ENCODE data around the gene NFILZ.

Gene NFILZ

DNA sequence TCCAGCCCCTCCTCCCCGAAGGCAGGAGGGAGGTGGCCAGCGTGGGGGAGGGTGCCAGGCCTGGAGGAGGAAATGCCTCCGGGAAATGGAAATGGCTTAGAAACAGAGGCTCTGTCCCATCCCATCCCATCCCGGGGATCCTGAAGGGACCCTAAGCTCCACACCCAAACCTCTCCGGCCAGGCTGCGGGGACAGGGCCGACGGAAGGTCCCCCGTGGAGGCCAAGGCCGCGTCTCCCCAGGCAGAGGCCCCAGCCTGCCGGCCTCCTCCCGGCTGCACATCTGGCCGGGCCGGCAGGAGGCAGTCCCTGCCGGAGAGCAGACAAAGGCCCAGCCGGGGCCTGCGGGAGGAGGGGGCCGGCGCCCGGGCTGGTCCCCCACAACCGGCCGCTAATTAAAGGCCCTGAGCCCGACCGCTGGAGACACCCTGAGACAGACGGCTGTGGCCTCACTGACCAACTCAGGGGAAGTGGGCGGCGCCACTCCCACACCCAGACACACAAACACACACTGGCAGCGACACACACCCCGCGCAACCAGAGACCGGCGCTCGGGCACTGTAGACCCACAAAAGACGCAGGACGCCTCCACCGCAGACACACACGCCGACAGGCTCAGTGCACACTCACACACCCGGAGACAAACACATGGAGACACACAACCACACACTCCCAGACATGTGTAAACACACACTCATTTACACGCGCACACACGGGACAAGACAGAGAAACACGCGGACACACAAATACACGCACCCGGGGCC is 21.0 kb upstream of the NFILZ start:
- H4K20me1 ChIP-seq (ENCODE audit: insufficient read depth, low read length, poor library complexity, severe bottlenecking): no peaks in the 10 kb centered on the region
- no peaks in the 10 kb centered on the region for H3K27me3 ChIP-seq (ENCODE audit: insufficient read depth, low read length, poor library complexity, severe bottlenecking)
- peaks cover 40% of the 10 kb centered on the region for H3K79me2 ChIP-seq (ENCODE audit: insufficient read depth, low read length)
- peak overlapping the region; percentile 85 for H3K9ac ChIP-seq (ENCODE audit: low read depth, low read length, poor library complexity, severe bottlenecking)
- no peak overlapping the region; the same call in 1 of the 2 replicates for H2AFZ ChIP-seq (ENCODE audit: low read length)
- H3K9me2 ChIP-seq (replicated peaks; ENCODE audit: low read depth, low read length): no peaks in the 10 kb centered on the region
- no peaks in the 10 kb centered on the region for H3F3A ChIP-seq (ENCODE audit: low read depth)
- H3K4me3 ChIP-seq (ENCODE audit: low read length, poor library complexity, severe bottlenecking): peak overlapping the region; percentile 84
- H3K9me3 ChIP-seq (ENCODE audit: insufficient read depth, low read depth, low read length): no peaks in the 10 kb centered on the region
- H3K4me2 ChIP-seq (ENCODE audit: low read depth, low read length, poor library complexity, severe bottlenecking): peak overlapping the region; percentile 84
- H3K4me1 ChIP-seq (ENCODE audit: insufficient read depth, low read length, poor library complexity, severe bottlenecking): peaks cover 28% of the 10 kb centered on the region
- no peak for TF ChIP-seq EZH2phosphoT487 (IDR thresholded peaks at IDR 0.05; ENCODE audit: borderline replicate concordance)
- TF ChIP-seq, protein P1, sequence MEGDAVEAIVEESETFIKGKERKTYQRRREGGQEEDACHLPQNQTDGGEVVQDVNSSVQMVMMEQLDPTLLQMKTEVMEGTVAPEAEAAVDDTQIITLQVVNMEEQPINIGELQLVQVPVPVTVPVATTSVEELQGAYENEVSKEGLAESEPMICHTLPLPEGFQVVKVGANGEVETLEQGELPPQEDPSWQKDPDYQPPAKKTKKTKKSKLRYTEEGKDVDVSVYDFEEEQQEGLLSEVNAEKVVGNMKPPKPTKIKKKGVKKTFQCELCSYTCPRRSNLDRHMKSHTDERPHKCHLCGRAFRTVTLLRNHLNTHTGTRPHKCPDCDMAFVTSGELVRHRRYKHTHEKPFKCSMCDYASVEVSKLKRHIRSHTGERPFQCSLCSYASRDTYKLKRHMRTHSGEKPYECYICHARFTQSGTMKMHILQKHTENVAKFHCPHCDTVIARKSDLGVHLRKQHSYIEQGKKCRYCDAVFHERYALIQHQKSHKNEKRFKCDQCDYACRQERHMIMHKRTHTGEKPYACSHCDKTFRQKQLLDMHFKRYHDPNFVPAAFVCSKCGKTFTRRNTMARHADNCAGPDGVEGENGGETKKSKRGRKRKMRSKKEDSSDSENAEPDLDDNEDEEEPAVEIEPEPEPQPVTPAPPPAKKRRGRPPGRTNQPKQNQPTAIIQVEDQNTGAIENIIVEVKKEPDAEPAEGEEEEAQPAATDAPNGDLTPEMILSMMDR (conservative IDR thresholded peaks at IDR 0.05; ENCODE audit: low read length): no peak
- H3K36me3 ChIP-seq (ENCODE audit: insufficient read depth, low read length): no peaks in the 10 kb centered on the region

DNA sequence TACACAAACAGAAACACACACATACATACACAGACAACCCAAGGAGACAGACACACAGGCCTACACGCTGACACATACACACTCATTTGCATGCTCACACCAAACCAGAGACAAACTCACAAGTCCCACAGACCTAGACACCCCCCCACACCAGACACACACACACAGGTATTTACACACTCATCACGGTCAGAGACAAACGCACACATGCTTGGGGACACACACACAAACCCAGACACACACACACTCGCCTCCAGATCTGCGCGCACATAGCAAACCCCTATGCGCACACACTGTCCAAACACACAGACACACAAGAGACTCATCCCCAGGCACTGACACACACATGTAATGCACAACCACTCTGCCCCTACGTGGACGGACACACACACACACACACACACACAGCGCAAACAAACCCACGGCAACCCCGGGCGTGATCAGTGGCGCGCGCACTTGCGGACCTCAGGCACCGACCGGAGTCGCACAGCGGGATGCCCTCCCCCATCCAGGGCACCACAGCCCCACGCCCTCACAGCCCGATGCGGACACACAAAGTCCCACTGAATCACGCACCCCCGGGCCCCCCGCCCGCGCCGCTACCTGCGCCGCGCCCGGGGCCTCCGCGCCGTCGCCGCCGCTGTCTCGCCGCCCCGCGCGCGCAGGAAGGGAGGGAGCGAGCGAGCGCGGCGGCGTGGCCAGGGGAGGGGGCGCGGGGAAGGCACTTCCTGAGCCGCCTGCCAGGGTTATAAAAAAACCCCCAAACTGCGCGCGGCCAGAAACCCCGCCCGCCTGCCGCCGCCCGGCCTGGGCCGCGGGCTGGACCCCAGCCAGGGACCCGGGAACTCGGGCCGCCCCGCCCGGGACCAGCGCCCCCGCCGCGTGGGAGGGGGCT is 20.1 kb upstream of the NFILZ start, which contains the start of gene ADAMTS10:
ADAMTS10 (minus strand) TSS at position 675 of the 895 bp plus-strand sequence. CDS start 5,005 bp downstream, outside the sequence.
- H3F3A ChIP-seq (ENCODE audit: low read depth): 0 out of 2 replicates have a peak, but pooled peaks cover 2% of the 10 kb centered on the region
- no peak for TF ChIP-seq EZH2phosphoT487 (IDR thresholded peaks at IDR 0.05; ENCODE audit: borderline replicate concordance)
- TF ChIP-seq, protein P1 (conservative IDR thresholded peaks at IDR 0.05; ENCODE audit: low read length): no peak
- H3K9me3 ChIP-seq (ENCODE audit: insufficient read depth, low read depth, low read length): no peaks in the 10 kb centered on the region
- H2AFZ ChIP-seq (ENCODE audit: low read length): peak within 1 kb of the TSS; percentile 91
- peak within 1 kb of the TSS; percentile 84 for H3K4me2 ChIP-seq (ENCODE audit: low read depth, low read length, poor library complexity, severe bottlenecking)
- no peaks in the 10 kb centered on the region for H3K36me3 ChIP-seq (ENCODE audit: insufficient read depth, low read length)
- no peaks in the 10 kb centered on the region for H4K20me1 ChIP-seq (ENCODE audit: insufficient read depth, low read length, poor library complexity, severe bottlenecking)
- H3K9me2 ChIP-seq (replicated peaks; ENCODE audit: low read depth, low read length): no peaks in the 10 kb centered on the region
- H3K9ac ChIP-seq (ENCODE audit: low read depth, low read length, poor library complexity, severe bottlenecking): peak within 1 kb of the TSS; percentile 85
- H3K4me3 ChIP-seq (ENCODE audit: low read length, poor library complexity, severe bottlenecking): peak within 1 kb of the TSS; percentile 84
- H3K79me2 ChIP-seq (ENCODE audit: insufficient read depth, low read length): peaks cover 39% of the 10 kb centered on the region
- no peaks in the 10 kb centered on the region for H3K27me3 ChIP-seq (ENCODE audit: insufficient read depth, low read length, poor library complexity, severe bottlenecking)
- peaks cover 28% of the 10 kb centered on the region for H3K4me1 ChIP-seq (ENCODE audit: insufficient read depth, low read length, poor library complexity, severe bottlenecking)

DNA sequence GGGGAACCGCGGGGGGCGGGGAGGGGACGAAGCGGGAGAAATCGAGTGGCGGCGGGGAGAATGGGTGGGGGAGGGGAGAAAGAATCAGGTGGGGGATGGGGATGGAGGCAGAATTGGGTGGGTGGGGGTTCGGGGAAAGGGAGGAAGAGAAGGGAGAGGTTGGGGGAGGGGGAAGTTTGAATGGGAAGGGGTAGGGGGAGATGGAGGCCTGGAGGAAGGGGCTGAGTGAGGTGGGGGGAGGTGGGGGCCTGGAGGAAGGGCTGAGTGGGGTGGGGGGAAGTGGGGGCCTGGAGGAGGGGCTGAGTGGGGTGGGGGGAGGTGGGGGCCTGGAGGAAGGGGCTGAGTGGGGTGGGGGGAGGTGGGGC is 19.5 kb upstream of the NFILZ start:
- Histone ChIP-seq H2AFZ (ENCODE audit: low read length) (no peak overlapping the region; the same call in 1 of the 2 replicates), H3K9me3 (ENCODE audit: insufficient read depth, low read depth, low read length) (no peaks in the 10 kb centered on the region), H3F3A (ENCODE audit: low read depth) (0 out of 2 replicates have a peak, but pooled peaks cover 2% of the 10 kb centered on the region), H3K4me2 (ENCODE audit: low read depth, low read length, poor library complexity, severe bottlenecking) (peak overlapping the region; percentile 84), H3K9me2 (replicated peaks; ENCODE audit: low read depth, low read length) (no peaks in the 10 kb centered on the region), H4K20me1 (ENCODE audit: insufficient read depth, low read length, poor library complexity, severe bottlenecking) (no peaks in the 10 kb centered on the region), H3K9ac (ENCODE audit: low read depth, low read length, poor library complexity, severe bottlenecking) (peak overlapping the region; percentile 85), H3K4me1 (ENCODE audit: insufficient read depth, low read length, poor library complexity, severe bottlenecking) (peaks cover 28% of the 10 kb centered on the region), H3K27me3 (ENCODE audit: insufficient read depth, low read length, poor library complexity, severe bottlenecking) (no peaks in the 10 kb centered on the region), H3K79me2 (ENCODE audit: insufficient read depth, low read length) (peaks cover 34% of the 10 kb centered on the region), H3K36me3 (ENCODE audit: insufficient read depth, low read length) (no peaks in the 10 kb centered on the region), H3K4me3 (ENCODE audit: low read length, poor library complexity, severe bottlenecking) (peak overlapping the region; percentile 84)
- TF ChIP-seq EZH2phosphoT487 (IDR thresholded peaks at IDR 0.05; ENCODE audit: borderline replicate concordance): no peak
- TF ChIP-seq, protein P1 (conservative IDR thresholded peaks at IDR 0.05; ENCODE audit: low read length): no peak
